ENCODE measurements around the gene TRMT61A. TPM values are rescaled to one million over a fixed set of nuclear protein-coding genes. Genes with fewer than 3 reads are reported as not detected.

The TRMT61A gene
- total RNA-seq, 1 donor from 2014 or later: 12.5 TPM

- Mint-ChIP-seq H3K36me3 (ENCODE audit: low read depth) (peaks cover 5% of the 10 kb centered on the region), H3K4me3 (no peak overlapping the region), H3K9me3 (no peaks in the 10 kb centered on the region), H3K27me3 (ENCODE audit: low read depth) (no peaks in the 10 kb centered on the region), H3K4me1 (peaks cover 29% of the 10 kb centered on the region), H3K27ac (ENCODE audit: unreplicated experiment) (no peak overlapping the region)
- TF ChIP-seq CTCF (conservative IDR thresholded peaks at IDR 0.05): no peak
- DNase-seq (ENCODE audit: low read depth, low spot score): no peak
Measured at GRCh38 chr14:103574104-103574503, 45.1 kb downstream of the TRMT61A start.

DNA sequence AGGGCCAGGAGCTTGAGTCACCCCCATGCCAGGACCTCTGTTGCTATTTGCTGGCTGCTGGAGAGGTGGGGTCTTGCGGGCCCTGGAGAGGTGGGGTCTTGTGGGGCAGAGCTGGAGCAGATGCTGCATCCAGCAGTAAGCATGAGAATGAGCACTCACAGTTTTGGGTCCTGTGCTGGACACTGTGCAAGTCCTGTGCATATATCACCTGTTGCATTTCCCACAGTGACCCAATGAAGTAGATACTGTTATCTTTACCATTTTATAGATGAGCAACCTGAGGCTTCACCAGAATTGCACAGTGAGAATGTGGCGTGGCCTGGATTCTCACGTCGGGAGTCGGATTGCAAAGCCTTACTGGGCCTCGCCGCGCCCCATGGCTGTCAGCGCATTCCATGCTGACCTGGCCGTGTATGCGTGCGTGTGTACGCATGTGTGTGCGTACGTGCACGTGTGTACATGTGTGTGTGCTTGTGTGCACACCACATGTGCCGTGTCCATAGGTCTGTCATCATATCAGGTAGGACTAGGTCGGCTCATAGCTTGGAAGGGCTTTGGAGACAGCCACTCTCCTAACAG, 45.8 kb downstream of the TRMT61A start:
- no peaks in the 10 kb centered on the region for H3K27me3 Mint-ChIP-seq (ENCODE audit: low read depth)
- no peak overlapping the region for H3K27ac Mint-ChIP-seq (ENCODE audit: unreplicated experiment)
- H3K9me3 Mint-ChIP-seq: no peaks in the 10 kb centered on the region
- no peak for TF ChIP-seq CTCF (conservative IDR thresholded peaks at IDR 0.05)
- DNase-seq (ENCODE audit: low read depth, low spot score): no peak
- H3K4me1 Mint-ChIP-seq: peaks cover 24% of the 10 kb centered on the region
- no peak overlapping the region for H3K4me3 Mint-ChIP-seq
- peaks cover 5% of the 10 kb centered on the region for H3K36me3 Mint-ChIP-seq (ENCODE audit: low read depth)

GRCh38 chr14:103576371-103577024, 47.5 kb downstream of the TRMT61A start:
- Mint-ChIP-seq H3K36me3 (ENCODE audit: low read depth) (peaks cover 5% of the 10 kb centered on the region), H3K27me3 (ENCODE audit: low read depth) (no peaks in the 10 kb centered on the region), H3K4me3 (no peak overlapping the region), H3K4me1 (peaks cover 24% of the 10 kb centered on the region), H3K27ac (ENCODE audit: unreplicated experiment) (peak overlapping the region; percentile 59), H3K9me3 (no peaks in the 10 kb centered on the region)
- peak; percentile 58 for DNase-seq (ENCODE audit: low read depth, low spot score)
- no peak for TF ChIP-seq CTCF (conservative IDR thresholded peaks at IDR 0.05)

DNA sequence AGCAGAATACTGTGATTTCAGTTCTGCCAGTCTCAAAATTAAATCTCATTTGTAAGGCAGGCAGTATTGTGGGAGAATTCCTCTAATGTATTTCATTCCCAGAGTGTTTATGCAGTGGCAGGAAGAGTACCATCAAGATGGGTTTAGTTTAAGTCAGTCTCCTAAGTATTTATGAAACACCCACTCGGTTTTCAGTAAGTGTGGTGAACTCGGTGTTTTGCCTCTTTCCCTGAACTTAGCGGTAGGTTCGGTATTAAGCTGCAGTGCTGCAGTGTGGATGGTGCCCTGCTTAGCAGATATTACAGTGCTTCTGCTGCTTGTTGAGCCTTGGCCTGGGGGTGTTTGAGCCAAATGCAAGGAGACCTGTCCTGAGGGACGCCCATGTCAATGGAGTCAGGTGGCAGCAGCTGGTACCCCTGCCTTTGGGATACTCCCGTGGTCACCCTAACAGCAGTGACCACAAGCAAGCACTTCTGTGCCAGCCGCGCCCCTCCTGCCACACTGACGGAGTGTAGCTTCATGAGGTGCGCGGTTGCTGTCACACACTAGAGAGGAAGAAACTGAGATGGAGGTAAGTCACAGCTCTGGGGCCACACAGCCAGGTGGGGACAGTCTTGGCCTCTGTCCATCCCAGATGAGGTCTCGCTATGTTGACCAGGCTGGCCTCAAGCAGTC, 49.5 kb downstream of the TRMT61A start:
- Mint-ChIP-seq H3K4me1 (peaks cover 20% of the 10 kb centered on the region), H3K36me3 (ENCODE audit: low read depth) (peaks cover 7% of the 10 kb centered on the region), H3K27ac (ENCODE audit: unreplicated experiment) (peak overlapping the region; percentile 62), H3K9me3 (no peaks in the 10 kb centered on the region), H3K27me3 (ENCODE audit: low read depth) (no peaks in the 10 kb centered on the region), H3K4me3 (no peak overlapping the region)
- no peak for DNase-seq (ENCODE audit: low read depth, low spot score)
- TF ChIP-seq CTCF (conservative IDR thresholded peaks at IDR 0.05): no peak

- no peaks in the 10 kb centered on the region for H3K9me3 Mint-ChIP-seq
- DNase-seq (ENCODE audit: low read depth, low spot score): no peak
- peaks cover 7% of the 10 kb centered on the region for H3K4me1 Mint-ChIP-seq
- H3K27ac Mint-ChIP-seq (ENCODE audit: unreplicated experiment): no peak overlapping the region
- H3K27me3 Mint-ChIP-seq (ENCODE audit: low read depth): no peaks in the 10 kb centered on the region
- peaks cover 12% of the 10 kb centered on the region for H3K36me3 Mint-ChIP-seq (ENCODE audit: low read depth)
- H3K4me3 Mint-ChIP-seq: no peak overlapping the region
- no peak for TF ChIP-seq CTCF (conservative IDR thresholded peaks at IDR 0.05)
Measured at GRCh38 chr14:103581206-103581605, 52.2 kb downstream of the TRMT61A start.

Data from neural crest cell (in vitro differentiated cells).